GM18951 (cell line): ENCODE measurements around the gene TGM2.

Source experiments
- POLR2A ChIP-seq: IDR thresholded peaks from 4 replicates; pipeline ENCODE4 v1.6.1; 2011; ENCODE audit warnings: mild to moderate bottlenecking; ENCODE audit not compliant: insufficient read length, insufficient read depth; ENCODE audit errors: extremely low read depth
- in situ Hi-C: fragments of 300-500 bp; cut with MboI; formaldehyde crosslinking; loops from one replicate; pipeline ENCODE4 v1.12.0; 2022; ENCODE audit warnings: low sequenced_read_pairs, mixed read lengths, inconsistent platforms; ENCODE audit not compliant: unreplicated experiment

The TGM2 gene

GRCh38 chr20:38144974-38145728 is 19.9 kb downstream of the TGM2 start:
- TF ChIP-seq POLR2A, result no peak
- in situ Hi-C loops, result no loop called here

DNA sequence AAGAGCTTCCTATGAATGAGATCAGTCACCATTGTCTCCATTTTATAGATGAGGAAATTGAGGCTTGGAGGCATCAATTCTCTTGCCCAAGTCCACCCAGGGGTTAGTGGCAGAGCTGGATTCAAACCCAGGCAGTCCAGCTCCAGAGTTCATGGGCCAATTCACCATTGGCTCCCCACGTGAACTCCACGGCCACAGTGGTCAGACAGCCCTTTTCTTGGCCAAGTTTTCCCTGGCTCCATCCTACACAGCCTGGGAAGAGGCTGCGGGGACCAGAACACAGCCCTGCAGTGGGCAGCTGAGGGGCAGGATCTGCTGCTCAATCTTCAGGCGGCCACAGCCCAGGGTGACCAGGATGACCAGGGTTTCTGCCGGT is 20.5 kb downstream of the TGM2 start:
- in situ Hi-C loops, result no loop called here
- TF ChIP-seq POLR2A, result no peak

GRCh38 chr20:38143646-38144554 is 21.2 kb downstream of the TGM2 start:
- TF ChIP-seq POLR2A, result no peak
- in situ Hi-C loops, result no loop called here

DNA sequence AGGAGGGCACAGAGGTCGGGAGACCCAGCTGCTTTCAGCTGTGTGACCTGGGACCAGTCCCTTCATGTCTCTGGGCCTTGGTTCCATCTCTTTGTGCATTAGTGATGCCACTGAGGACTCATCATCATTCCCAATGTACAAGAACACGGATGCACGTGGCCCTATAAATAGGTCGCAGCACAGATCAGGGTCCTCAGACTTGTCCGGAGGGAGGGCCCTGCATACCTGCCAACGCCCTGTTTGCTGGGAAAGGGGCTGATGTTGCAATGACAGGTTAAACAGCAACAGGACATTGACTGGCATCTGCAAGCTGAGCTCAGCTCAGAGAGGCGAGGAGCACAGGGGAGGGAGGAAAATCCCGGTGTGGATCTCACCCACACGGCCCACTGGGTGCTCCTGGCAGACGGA is 21.8 kb downstream of the TGM2 start:
- in situ Hi-C loops, result no loop called here
- TF ChIP-seq POLR2A, result no peak

- no peak for TF ChIP-seq POLR2A
- in situ Hi-C loops, result no loop called here
Observed at GRCh38 chr20:38141889-38142494, 23.1 kb downstream of the TGM2 start.

DNA sequence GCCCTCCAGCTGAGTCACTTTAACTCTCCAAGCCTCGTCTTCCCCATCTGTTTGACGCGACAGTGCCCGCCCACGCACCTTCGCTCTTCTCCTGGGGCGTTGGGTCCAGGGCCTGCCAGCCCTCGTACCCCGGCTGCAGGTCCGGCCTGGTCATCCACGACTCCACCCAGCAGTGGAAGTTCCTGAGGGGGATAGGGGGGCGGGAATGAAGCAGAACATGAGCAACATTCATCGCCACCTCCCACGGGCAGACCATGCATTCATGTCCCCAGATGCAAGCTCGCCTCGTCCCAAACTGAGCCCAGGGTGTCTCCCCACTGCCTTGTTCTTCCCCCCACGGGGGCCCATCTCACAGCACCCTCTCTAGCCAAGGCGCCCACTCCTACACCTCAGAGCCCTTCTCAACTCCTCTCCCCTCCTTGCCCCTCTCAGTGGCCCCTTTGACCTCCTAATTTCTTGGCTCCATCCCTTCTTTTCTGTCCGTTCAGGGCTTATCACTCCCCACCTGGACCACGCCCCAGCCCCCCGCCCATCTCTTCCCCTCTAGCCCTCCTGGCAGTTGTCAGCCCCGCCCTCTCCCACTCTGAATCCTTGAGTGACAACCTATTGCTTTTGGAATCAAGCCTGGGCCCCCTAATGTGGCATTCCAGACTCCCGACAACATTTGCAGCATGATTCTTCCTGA is 23.7 kb downstream of the TGM2 start:
- TF ChIP-seq POLR2A, result no peak
- in situ Hi-C loops, result no loop called here

DNA sequence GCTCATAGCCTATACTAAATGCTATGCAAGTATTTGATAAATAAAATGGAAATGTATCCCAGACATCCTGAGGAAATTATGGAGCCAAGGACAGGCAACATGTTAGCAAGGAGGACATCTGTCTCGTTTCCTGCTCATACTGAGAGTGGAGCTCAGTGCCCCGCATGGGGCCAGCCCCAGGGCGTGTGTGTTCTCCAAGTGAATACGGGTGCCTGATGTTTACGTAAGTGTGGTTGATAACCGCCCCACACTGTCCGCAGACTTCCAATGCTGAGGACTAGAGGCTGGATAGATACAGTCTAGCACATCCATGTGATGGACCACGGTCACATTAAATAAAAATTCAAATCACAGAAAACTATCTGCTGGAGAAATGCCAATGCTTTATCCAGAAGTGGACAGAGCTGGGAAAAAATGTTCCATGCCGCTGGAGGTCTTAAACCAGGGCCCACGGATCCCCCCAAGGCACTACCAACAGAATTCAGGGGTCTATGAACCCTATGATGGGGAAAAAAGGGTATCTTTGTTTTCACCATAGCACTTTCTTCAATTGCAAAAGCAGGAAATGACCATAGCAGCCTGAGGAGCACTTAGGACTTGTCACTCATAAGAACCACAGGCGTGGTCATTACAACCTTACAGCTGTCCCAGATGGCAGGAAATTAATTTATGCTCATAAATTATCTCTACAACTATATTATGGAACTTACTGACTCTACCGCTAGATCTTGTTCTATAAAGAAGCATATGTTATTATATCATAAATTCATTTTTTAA is 24.9 kb downstream of the TGM2 start:
- TF ChIP-seq POLR2A, result no peak

GRCh38 chr20:38139156-38139912 is 25.7 kb downstream of the TGM2 start:
- no peak for TF ChIP-seq POLR2A
- in situ Hi-C loops, result no loop called here

More for the DNA sequence above, 24.9 kb downstream of the TGM2 start:
- in situ Hi-C loops, result no loop called here

GRCh38 chr20:38138086-38138778 is 26.8 kb downstream of the TGM2 start:
- TF ChIP-seq POLR2A, result no peak
- in situ Hi-C loops, result no loop called here

DNA sequence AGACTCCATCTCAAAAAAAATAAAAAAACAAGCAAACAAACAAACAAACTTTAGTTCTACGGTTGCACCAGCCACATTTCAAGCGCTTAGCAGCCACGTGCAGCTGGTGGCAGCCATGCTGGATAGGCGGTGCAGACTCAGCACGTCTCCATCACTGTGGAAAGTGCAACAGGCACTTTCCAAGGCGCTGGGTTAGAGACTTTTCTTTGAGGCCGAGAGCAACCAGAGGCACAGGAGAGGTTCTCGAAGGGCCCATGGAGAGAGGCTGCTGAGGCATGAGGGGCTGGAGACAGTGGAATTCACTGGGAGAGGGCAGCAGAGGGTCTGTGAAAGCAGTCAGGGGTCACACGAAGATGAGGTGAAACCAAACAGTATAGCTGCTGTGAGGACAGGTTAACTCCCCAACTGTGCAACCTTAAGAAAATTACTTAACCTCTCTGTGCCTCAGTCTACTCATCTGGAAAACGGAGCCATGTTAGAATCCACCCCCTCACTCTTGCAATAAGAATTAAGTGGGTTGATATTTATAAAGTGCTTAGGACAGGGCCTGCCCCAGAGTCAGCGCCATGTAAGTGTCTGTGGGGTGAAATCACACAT is 27.5 kb downstream of the TGM2 start:
- in situ Hi-C loops, result no loop called here
- no peak for TF ChIP-seq POLR2A
